ENCODE data around the gene CAB39. TPM values are rescaled to one million over a fixed set of nuclear protein-coding genes. Genes with fewer than 3 reads are reported as not detected.

Gene CAB39
- total RNA-seq, 1 donor from 2014 or later = 66.6 TPM

GRCh38 chr2:230664844-230665243 lies 47.8 kb upstream of the CAB39 start:
- H3K79me2 ChIP-seq (ENCODE audit: insufficient read depth, low read length) = no peaks in the 10 kb centered on the region
- H3K4me1 Mint-ChIP-seq (ENCODE audit: low read depth, unreplicated experiment) = peaks cover 25% of the 10 kb centered on the region
- no peaks in the 10 kb centered on the region for H3K36me3 Mint-ChIP-seq (ENCODE audit: low read depth, unreplicated experiment)
- no peak overlapping the region for H2AFZ ChIP-seq (ENCODE audit: low read depth, low read length)
- H3K4me2 ChIP-seq (ENCODE audit: low read length) = no peak overlapping the region
- H3K4me1 ChIP-seq (ENCODE audit: insufficient read depth, low read length) = peaks cover 35% of the 10 kb centered on the region
- FAIRE-seq = no peak
- H3K36me3 ChIP-seq (ENCODE audit: insufficient read depth, low read length) = no peaks in the 10 kb centered on the region
- H3K27me3 Mint-ChIP-seq (ENCODE audit: low read depth, unreplicated experiment) = peaks cover 1% of the 10 kb centered on the region
- no peaks in the 10 kb centered on the region for H3K27me3 ChIP-seq (ENCODE audit: insufficient read depth, low read length)
- no peak overlapping the region for H3K4me3 Mint-ChIP-seq (ENCODE audit: unreplicated experiment)
- DNase-seq (ENCODE audit: low read depth) = no peak
- no peak overlapping the region for H3K27ac Mint-ChIP-seq (ENCODE audit: unreplicated experiment)
- H3K9ac ChIP-seq (ENCODE audit: low read length) = no peak overlapping the region
- no peak overlapping the region for H3K27ac ChIP-seq (ENCODE audit: low read depth, low read length)
- peaks cover 2% of the 10 kb centered on the region for H3K9me3 Mint-ChIP-seq (ENCODE audit: unreplicated experiment)
- no peak overlapping the region for H3K4me3 ChIP-seq (ENCODE audit: insufficient read depth, low read depth, low read length)
- no peak for TF ChIP-seq CTCF (IDR thresholded peaks at IDR 0.05; ENCODE audit: insufficient read depth, low read depth, low read length)
- TF ChIP-seq EZH2 (IDR thresholded peaks at IDR 0.05; ENCODE audit: insufficient read depth, low read length) = no peak
- H3K9me3 ChIP-seq (ENCODE audit: insufficient read depth, low read depth, low read length) = no peaks in the 10 kb centered on the region
- no peaks in the 10 kb centered on the region for H4K20me1 ChIP-seq (ENCODE audit: insufficient read depth, low read length)

GRCh38 chr2:230665263-230665691 lies 47.4 kb upstream of the CAB39 start:
- peaks cover 5% of the 10 kb centered on the region for H3K9me3 Mint-ChIP-seq (ENCODE audit: unreplicated experiment)

More at GRCh38 chr2:230665263-230665691, 47.4 kb upstream of the CAB39 start:
- Histone ChIP-seq H3K4me3 (ENCODE audit: insufficient read depth, low read depth, low read length) (no peak overlapping the region), H3K27ac (ENCODE audit: low read depth, low read length) (no peak overlapping the region), H3K9ac (ENCODE audit: low read length) (no peak overlapping the region), H3K79me2 (ENCODE audit: insufficient read depth, low read length) (no peaks in the 10 kb centered on the region), H3K4me2 (ENCODE audit: low read length) (no peak overlapping the region), H3K27me3 (ENCODE audit: insufficient read depth, low read length) (no peaks in the 10 kb centered on the region), H3K4me1 (ENCODE audit: insufficient read depth, low read length) (peaks cover 35% of the 10 kb centered on the region), H2AFZ (ENCODE audit: low read depth, low read length) (no peak overlapping the region), H4K20me1 (ENCODE audit: insufficient read depth, low read length) (no peaks in the 10 kb centered on the region), H3K9me3 (ENCODE audit: insufficient read depth, low read depth, low read length) (no peaks in the 10 kb centered on the region), H3K36me3 (ENCODE audit: insufficient read depth, low read length) (no peaks in the 10 kb centered on the region)
- no peak overlapping the region for H3K27ac Mint-ChIP-seq (ENCODE audit: unreplicated experiment)
- DNase-seq (ENCODE audit: low read depth) (no peak), FAIRE-seq (no peak)
- no peaks in the 10 kb centered on the region for H3K36me3 Mint-ChIP-seq (ENCODE audit: low read depth, unreplicated experiment)
- H3K27me3 Mint-ChIP-seq (ENCODE audit: low read depth, unreplicated experiment) = peaks cover 1% of the 10 kb centered on the region
- TF ChIP-seq CTCF (IDR thresholded peaks at IDR 0.05; ENCODE audit: insufficient read depth, low read depth, low read length) = no peak
- no peak for TF ChIP-seq EZH2 (IDR thresholded peaks at IDR 0.05; ENCODE audit: insufficient read depth, low read length)
- H3K4me3 Mint-ChIP-seq (ENCODE audit: unreplicated experiment) = no peak overlapping the region
- peaks cover 26% of the 10 kb centered on the region for H3K4me1 Mint-ChIP-seq (ENCODE audit: low read depth, unreplicated experiment)
